Stimulated activated CD8-positive, alpha-beta memory T cell treated with anti-CD3 and anti-CD28 coated beads, Interleukin-4, amount 100 ng/mL, for 1 hour (primary cell): Measurements from ENCODE around the gene C11orf21.

ENCODE experiments used
- DNase-seq, 2 donors: peaks; one replicate each; pipeline ENCODE4 v3.0.0-alpha.2; 2020; ENCODE audit warnings: low read depth in 2 of 2, low spot score in 1 of 2

C11orf21 gene

DNA sequence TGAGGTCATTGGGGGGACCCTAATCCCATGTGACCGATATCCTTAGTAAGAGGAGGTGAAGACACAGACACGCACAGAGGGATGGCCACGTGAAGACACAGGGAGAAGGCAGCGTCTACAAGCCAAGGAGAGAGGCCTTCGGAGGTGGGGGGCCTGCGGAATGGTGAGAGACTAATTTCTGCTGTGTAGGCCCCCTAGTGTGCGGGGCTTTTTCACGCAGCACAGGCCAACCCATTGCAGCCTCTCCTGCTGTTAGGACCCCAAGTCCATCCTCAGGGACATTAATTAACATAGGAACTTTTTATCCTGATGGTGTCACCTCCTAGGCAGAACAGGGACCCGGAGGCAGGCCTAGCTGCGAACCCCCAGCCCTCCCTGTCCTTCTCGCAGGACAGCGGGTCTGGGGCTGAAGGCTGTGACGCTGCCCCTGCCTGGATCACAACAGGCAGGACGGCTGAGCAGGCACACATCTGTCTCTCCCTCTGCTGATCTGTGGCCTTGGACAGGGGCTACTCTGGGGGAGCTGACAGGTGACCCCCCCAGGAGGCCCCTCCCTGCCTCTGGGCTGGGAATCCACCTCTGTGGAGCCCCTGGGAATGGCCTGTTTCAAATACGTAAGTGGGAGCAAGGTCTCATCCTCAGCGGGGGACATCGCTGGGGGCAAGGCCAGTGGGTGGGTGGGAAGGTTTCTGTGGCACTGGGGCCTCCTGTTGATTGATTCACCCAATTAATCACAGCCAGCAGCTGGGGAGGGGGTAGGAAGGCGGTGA is 39.2 kb downstream of the C11orf21 start:
- no peak for DNase-seq

DNA sequence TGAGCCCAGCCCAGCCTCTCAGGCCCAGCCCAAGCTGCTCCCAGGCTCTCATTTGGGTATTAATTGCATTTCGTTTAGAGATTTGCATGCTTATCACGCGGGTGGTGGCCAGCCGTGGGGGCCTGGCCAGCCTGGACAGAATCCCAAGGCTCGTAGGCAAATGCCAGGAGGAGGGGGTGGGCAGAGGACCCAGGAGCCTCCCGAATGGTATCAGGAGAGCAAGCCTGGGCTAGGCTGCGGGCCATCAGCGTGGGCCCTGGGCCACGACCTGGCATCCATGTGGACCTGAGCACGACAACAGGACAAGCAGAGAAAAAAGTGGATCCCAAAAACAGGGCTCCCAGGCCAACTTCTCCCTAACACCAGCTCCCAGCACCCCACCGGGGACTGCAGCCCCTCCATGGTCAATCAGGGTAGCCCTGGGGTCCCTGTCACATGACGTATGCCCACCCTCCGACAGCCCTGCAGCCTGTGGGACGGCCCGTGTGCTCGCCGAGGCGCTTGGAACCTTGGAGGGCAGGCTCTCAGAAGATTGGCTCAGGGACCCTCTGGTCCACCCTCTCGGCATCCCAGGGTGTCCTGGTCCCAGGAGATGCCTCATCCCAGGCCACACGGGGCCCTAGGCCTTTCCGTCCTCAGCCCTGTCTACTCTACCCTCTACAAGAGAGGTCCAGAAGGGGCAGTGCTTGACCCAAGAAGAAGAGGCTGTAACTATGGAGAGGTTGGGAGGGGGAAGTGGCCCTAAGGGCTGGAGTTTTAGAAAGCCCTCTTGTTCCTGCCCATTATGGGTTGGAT is 40.1 kb downstream of the C11orf21 start:
- no peak for DNase-seq

DNA sequence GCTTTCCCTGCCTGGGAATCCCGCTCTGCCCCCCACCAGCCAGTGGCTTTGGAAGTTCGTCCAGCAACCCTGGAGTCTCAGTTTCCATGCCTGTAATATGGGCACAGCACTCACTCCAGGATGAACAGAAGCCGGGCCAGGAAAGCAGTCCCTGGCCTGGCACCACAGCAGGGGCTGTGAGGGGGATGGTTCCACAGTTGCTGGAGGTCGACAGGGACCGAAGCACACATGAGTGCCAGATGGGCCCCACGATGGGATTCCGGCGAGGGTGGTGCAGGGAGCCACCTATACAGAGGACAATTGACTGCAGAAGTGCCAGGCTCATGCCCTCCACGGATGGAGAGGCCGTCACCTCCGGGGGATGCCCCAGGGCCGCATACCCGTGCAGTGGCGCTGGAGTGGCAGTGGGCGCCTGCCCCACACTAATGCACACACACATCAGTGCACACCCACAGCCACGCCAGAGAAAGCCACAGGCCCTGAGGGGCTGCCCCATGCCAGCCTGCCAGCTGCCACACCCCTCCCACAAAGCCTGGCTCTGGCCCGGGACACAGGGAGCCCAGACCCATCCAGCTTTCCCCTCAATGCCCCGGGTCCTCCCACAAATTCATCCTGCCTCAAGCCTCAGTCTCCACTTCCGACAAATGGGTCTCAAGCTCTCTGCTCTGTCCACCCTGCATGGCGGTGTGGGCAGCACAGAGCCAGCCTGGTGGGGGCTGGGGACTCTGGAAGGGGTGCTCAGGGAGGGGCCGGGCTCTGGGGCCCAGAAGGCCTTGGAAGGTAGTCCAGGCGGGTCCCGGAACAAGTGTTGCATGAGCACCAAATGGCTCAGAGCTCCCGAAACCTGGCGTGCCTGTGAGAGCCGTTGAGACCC is 41.0 kb downstream of the C11orf21 start:
- DNase-seq = no peak

DNA sequence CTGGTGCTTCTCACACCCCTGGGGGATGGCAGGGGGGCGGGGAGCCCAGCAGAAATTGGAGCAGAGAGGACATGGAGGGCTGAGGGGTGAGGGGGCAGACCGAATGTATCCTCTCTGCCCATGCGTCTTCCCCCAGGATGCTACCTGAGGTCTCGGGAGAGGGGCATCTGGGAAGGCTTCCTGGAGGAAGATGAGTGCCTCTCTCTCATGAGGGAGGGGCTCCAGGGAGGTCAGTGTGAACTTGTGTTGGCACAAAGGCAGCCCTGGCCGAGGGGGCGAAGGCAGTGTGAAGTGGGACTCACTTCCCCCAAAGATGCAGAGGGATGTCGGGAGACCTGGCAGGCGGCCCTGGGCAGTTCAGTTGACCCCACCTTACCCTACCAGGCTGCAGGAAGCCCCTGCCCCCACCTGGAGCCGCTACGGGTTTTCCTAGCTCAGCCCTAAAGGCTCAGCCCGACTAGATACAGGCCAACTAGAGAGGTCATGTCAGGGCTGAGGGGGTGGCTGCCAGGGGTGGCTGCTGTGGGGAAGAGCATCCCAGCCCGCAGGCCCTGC is 41.7 kb downstream of the C11orf21 start:
- DNase-seq = no peak

DNA sequence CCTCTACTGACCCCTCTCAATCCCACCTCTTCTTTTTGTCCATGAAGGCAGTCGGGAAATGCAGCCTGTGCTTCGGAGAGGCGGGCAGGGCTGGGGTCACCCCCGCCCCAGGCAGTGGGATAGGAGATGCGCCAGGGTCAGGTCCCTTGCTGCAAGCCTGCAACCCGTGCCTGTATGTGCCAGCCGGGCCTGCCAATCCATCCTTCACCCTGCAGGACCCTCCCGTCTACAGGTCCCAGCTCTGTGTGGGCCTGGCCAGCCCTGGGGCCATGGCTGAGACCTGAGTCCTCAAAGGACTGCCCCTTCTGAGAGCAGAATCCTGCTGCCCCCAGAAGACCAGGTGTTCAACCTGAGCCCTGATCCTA is 42.3 kb downstream of the C11orf21 start:
- no peak for DNase-seq

DNA sequence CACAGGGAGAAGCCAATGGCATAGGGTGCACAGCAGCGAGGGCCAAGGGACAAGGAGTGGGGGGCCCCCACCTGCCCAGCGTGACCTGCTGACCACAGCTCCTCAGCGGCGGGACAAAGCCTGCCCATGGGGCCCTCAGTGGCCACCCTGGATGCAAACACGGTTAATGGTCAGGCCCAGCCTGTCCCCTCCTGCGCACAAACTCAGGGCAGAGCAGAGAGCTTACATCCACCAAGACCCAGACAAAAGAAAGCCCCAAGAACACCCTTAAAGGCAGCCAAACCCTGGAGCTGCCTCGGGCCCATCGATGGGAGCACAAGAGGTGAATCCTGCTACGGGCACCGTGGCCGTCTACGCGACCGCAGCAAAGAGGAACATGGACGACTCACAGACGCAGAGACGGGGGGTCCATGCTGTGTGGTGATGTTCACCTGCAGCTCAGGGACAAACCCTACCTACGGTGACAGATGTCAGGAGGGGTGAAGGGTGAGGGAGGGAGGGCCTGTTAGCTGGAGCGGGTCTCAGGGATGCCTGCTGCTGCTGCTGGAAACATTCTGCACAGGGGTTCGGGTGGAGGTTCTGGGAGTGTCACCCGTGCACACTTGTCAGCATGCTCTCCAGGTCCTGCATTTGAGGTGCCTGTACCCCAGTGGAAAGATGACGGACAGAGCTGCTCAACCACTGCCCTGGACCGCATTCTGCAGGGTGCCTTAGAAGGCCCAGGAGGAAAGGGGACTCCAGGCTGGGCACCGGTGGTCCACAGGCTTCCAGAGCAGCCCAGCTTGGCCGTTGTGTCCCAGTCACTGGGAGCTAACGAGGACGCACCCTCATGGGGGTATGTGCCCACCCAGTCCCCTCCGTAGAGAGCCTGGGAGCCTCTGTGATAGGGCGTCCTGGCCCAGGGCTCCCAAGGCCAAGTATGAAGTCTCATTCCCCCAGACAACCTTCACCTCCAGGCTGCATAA is 42.9 kb downstream of the C11orf21 start:
- DNase-seq = no peak

DNA sequence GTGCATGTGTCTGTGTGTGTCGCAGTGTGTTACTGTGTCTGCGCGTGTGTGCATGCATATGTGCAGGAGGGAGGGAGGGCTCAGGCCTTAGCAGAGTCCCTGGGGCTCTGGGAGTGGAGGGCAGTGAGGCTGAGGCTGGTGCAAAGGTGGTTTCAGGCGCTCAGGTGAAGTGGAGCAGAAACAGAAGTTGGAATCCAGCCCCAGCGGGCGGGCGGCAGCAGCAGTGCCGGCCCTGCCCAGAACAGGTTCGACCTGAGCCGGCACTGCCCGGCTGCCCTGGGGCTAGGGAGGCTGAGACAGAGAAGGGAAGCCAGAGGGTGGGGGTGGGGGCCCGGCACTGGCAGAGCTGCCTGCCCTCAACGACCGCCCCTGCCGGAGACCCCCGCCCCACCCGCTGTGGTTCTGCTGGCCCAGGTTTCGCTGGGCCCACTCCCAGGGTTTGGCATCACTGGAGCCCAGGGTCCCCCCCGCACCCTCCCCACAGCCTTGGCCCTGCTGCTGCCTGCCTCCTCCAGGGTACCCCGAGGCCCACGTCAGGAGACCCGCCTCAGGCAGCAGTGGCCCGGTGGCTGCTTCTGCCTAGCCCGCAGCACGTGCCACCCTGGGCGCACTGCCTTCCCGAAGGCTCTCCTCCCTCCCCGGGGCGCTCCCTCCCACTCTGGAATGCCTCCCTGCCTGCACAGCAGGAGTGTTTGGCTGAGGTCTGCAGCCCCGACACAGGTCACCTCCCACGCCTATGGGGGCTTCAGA is 44.6 kb downstream of the C11orf21 start:
- DNase-seq = no peak

DNA sequence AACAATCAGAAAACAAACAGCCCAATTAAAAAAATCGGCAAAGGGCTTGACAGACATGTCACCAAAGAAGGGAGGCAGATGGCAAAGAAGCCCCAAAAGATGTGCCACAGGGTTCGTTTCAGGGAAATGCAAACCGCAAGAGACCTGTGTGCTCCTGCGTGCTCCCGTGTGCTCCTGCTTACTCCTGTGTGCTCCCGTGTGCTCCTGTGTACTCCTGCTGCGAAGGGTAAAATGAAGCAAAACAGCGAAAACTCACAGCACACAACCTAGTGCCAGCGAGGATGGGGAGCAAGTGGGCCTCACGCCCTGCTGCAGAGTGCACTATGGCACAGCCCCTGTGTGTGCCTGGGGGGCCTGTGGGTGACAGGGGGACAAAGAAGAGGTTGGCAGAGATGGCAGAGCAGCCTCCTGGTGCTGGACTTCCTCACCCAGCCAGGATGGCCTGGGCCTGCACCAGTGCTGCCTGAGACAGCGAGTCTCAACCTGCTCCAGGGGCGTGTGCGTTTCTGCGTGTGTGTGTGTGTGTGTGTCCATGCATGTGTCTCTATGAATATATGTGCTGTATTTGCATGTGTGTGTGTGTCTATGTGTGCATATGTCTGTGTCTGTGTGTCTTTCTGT is 45.3 kb downstream of the C11orf21 start:
- no peak for DNase-seq

DNA sequence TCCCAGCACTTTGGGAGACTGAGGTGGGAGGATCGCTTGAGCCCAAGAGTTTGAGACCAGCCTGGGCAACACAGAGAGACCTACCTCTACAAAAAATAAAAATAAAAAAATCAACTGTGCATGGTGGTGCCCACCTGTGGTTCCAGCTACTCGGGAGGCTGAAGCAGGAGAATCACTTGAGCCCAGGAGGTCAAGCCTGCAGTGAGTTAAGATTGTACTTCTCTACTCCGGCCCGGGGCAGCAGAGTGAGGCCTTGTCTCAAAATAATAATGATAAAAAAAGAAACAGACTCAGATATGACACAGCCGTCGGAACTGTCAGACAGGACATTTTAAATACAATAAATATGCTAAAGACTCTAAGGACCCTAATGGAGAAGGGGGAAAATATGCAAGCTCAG is 49.7 kb downstream of the C11orf21 start:
- no peak for DNase-seq

DNA sequence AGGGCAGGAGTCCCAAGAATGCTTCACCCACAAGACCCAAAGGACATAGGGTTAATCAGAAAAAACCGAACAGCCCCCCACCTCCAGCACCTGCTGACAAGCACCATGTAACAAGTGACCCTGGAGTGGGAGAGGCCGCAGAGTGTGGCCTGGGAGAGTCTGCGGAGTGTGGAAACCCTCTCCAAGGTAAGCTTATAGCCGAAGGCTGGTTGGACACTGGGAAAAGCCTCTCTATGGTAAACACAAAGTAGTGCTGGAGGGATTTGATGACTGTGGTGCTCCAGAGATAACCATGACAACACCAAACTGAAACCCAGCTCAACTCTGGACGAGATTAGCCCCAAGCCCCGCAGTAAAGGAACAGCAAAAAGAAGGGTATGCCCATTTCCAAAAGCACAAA is 50.6 kb downstream of the C11orf21 start:
- DNase-seq = no peak

DNA sequence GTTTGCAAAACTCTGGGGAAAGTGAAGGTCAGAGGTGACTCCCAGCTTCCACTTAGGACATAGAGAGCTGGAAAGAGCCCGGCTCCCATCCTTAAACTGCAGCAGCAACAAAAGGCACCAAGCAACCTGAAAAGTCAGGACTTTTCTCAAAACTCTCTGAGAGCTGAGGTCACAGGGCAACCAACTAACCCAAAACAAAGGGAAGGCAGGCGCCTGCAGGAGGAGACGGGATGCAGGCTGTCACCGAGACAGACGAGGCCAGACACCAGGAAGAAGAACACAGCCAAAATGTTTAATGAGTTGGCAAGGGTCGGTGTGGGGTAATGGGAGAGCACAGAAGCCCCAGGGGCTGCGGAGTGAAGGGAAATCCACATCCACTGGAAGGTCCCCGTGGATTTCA is 51.2 kb downstream of the C11orf21 start:
- DNase-seq = no peak

DNA sequence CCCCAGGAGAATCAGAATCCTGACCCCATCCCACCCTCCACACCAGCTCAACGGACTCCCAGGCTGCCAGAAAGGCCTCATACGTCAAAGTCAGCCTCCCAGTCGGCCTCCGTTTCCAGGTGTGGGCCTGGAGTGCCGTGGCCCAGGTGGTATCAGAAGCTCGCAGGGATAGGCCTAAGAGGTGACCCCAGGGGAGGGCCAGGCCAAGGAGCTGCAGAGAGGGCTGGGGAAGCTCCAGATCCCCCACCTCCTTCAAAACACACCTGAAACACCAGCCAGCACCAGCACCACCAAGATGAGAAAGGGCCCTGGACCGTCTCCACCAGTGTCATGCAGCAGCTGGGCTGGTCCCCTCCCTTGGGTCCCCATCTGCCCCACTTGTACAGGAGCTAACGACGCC is 51.7 kb downstream of the C11orf21 start:
- no peak for DNase-seq

DNA sequence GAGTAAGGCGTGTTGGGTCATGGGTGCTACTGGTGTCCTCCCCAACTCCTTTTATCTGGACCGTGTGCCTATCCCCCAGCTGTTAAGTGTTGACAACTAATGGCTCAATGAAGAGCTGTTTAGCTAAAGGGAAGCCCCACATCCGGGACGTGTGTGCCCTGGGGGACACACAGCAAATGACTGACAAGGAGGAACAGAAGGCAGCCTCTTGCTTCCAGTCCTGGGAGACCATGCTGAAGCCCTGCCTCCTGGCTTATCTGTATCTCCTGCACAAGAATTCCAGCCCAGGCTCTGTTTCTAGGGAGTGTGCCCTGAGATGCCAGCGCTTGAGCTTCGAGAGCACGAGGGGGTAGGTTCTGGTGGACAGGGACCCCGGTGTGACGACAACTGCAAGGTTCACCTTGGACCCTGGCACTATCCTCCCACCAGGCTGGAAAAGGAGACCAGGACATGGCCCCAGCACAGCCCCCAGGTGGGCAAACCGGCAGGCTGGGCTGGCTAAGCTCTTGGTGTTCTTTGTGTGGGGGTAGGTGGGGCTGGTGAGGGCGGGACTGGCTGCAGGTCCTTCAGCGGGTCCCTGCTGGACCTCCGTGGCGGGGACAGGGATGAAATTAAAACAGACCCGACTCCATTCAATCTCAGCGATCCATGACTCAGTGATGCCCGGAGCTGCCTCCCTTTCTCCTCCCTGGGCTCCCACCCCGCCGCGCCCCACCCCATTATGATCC is 52.4 kb downstream of the C11orf21 start:
- no peak for DNase-seq

DNA sequence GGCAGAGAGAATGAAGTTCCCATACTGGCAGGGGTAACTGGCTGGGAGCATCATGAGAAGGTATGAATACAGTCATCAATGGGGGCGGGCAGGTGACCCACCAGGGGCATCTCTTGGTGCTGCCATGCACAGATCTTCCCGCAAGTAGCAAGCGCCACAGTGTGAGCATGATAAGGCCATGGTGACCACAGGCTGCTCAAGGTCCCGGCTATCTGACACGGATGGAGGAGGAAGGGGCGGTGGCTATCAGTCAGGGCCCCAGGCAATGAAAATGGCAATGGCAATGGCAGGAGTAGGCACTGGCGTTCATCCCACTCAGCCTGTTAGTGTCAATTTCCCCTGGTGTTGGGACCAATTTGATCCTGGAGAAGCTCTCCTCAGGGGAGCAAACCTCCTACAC is 53.0 kb downstream of the C11orf21 start:
- DNase-seq = no peak

DNA sequence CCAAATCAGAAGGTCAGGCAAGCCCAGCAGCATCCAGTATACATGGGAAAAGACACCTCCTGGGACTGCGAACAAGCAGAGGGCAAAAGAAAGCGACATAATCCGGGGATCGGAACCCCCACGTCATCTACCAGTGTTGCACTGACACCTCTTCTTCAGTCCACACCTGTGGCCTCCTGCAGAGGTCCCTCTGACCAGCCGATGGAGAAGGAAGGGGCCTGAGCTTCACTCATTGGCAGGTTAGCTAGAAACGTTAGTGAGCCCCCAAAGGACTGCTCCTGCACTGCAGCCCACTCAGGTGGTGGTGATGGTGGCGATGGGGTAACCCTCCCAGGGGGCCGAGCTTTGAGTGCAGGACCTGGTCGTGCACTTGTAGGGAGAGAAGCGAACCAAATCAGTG is 53.5 kb downstream of the C11orf21 start:
- DNase-seq = no peak

DNA sequence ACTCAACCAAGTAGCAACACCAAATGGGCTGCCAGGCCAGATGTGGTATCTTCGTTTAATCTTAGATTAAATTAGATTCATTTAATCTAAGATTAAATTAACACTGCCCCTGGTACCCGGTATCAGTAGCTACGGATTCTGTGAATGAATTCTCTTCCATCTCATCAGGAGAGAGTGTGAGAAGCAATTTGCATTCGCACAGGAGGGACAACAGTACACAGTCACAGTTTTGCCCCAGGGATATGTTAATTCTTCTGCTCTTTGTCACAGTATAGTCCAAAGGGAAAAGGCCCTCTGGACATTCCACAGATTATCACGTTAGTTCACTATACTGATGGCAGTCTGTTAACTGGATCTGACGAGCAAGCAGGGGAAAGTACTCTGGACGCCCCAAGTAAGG is 54.2 kb downstream of the C11orf21 start:
- no peak for DNase-seq
